Smooth muscle cell (in vitro differentiated cells): ENCODE data around the gene IRF6. TPM values are rescaled to one million over a fixed set of nuclear protein-coding genes. Genes with fewer than 3 reads are reported as not detected.
A peak's percentile ranks its signal among the peaks of the same experiment; 100 is the strongest.

Experiments
- DNase-seq: peaks from one replicate; lab custom pipeline; 2025; ENCODE audit not compliant: unreplicated experiment; lab: John Stamatoyannopoulos, UW
- H2AFZ ChIP-seq: fragments of 200-600 bp; sonication (generic); 2 replicates; pipeline ENCODE4 v1.6.0; 2016; ENCODE audit warnings: antibody characterized with exemption, low read depth, mild to moderate bottlenecking
- H3F3A ChIP-seq: fragments of 200-600 bp; sonication (generic); 2 replicates; pipeline ENCODE4 v1.6.0; 2017; ENCODE audit warnings: antibody characterized with exemption, low read depth
- H3K27ac ChIP-seq: fragments of 200-600 bp; sonication (generic); 2 replicates; pipeline ENCODE4 v1.5.1; 2016; ENCODE audit warnings: low read depth, mild to moderate bottlenecking
- H3K27me3 ChIP-seq: fragments of 200-600 bp; sonication (generic); 2 replicates; pipeline ENCODE4 v1.6.1; 2016; ENCODE audit warnings: low read depth, mild to moderate bottlenecking
- H3K36me3 ChIP-seq: fragments of 200-600 bp; sonication (generic); 2 replicates; pipeline ENCODE4 v1.5.1; 2016; ENCODE audit warnings: low read depth
- H3K4me1 ChIP-seq: fragments of 200-600 bp; sonication (generic); 2 replicates; pipeline ENCODE4 v1.5.1; 2016; ENCODE audit warnings: low read depth
- H3K4me2 ChIP-seq: fragments of 200-600 bp; sonication (generic); 2 replicates; pipeline ENCODE4 v1.6.0; 2016; ENCODE audit warnings: mild to moderate bottlenecking
- H3K4me3 ChIP-seq: fragments of 200-600 bp; sonication (generic); 2 replicates; pipeline ENCODE4 v1.5.1; 2016; ENCODE audit warnings: mild to moderate bottlenecking
- H3K79me2 ChIP-seq: fragments of 200-600 bp; sonication (generic); 2 replicates; pipeline ENCODE4 v1.6.0; 2016; ENCODE audit warnings: low read depth, mild to moderate bottlenecking
- H3K9ac ChIP-seq: fragments of 200-600 bp; sonication (generic); 2 replicates; pipeline ENCODE4 v1.6.0; 2016; ENCODE audit warnings: low read depth
- H3K9me3 ChIP-seq: fragments of 200-600 bp; sonication (generic); replicated peaks from 2 replicates; pipeline ENCODE4 v1.5.1; 2016; ENCODE audit warnings: low read depth
- H4K20me1 ChIP-seq: fragments of 200-600 bp; sonication (generic); 2 replicates; pipeline ENCODE4 v1.6.0; 2016; ENCODE audit warnings: low read depth
- WGBS: methylation state at CpG from one replicate; pipeline ENCODE4 v1.1.7; 2016; ENCODE audit warnings: low lambda C conversion rate; 5-methylcytosine and 5-hydroxymethylcytosine counted together
- polyA plus RNA-seq: library from polyadenylated mRNA; unstranded; fragments of >200 nt; fragmentation: Nextera tagmentation; extraction: Ambion mirVana; gene quantifications from 2 replicates; pipeline ENCODE4 v1.2.1, GENCODE V29; 2016
- total RNA-seq: library from RNA; depleted of rRNA; stranded (reverse); fragments of >200 nt; gene quantifications from 2 replicates; pipeline ENCODE4 v1.2.3, GENCODE V29; 2014
- TF ChIP-seq, protein P1 (sequence below): fragments of 200-600 bp; sonication (generic); IDR thresholded peaks from 2 replicates; pipeline ENCODE4 v1.5.1; 2017; ENCODE audit warnings: borderline replicate concordance, mild to moderate bottlenecking, antibody characterized with exemption; ENCODE audit not compliant: insufficient read depth, poor library complexity, severe bottlenecking

IRF6 gene
- total and polyA plus RNA-seq, 2 experiments from 2014 or later, result 18.1 to 59.6 TPM

DNA sequence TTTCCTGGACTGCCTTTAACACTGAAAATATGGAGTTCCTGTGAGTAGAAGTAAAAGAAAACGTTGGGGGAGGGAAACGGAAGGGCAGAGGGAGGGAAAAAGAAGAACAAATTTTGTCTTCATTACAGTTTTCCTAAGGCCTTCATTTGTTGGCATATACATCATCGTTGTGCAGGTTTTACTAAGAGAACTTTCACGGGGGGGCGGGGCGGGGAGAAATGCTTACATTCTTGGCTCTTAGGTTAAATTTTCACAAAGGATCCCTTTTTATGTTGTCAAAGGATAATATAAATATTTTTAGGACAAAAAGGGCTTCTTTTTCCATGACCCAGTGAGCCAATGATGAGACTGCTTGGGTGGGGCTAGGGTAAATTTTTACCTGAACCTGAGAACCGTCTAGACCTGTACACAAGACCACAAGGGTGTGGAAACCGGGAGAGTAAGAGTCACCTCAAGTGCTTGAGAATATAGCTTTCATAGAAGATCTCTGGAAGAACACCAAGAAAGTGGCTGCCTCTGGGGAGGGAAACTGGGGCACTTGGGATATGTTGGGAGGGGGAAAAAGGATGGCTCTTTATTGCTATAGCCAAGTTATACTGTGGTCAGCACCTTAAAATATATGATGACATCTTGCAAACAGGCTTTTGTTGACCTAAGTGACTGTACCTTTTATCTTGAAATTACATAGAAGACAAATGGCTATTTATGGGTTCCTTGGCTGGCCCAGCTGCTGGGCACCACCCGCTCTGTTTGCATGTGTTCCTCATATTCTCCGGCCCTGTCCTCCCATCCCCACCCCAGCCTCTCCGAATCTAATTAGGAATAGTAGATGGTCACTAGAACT, 19.9 kb upstream of the IRF6 start:
- no peak for DNase-seq
- Histone ChIP-seq H4K20me1 (no peaks in the 10 kb centered on the region), H3K27ac (peak overlapping the region; percentile 52), H3K79me2 (peaks cover 6% of the 10 kb centered on the region), H3K4me1 (no peaks in the 10 kb centered on the region), H3K27me3 (no peaks in the 10 kb centered on the region), H3K4me3 (no peak overlapping the region), H3F3A (no peaks in the 10 kb centered on the region), H3K36me3 (peaks cover 4% of the 10 kb centered on the region), H3K9me3 (no peaks in the 10 kb centered on the region), H3K4me2 (no peak overlapping the region), H3K9ac (no peak overlapping the region), H2AFZ (no peak overlapping the region)
- TF ChIP-seq, protein P1, sequence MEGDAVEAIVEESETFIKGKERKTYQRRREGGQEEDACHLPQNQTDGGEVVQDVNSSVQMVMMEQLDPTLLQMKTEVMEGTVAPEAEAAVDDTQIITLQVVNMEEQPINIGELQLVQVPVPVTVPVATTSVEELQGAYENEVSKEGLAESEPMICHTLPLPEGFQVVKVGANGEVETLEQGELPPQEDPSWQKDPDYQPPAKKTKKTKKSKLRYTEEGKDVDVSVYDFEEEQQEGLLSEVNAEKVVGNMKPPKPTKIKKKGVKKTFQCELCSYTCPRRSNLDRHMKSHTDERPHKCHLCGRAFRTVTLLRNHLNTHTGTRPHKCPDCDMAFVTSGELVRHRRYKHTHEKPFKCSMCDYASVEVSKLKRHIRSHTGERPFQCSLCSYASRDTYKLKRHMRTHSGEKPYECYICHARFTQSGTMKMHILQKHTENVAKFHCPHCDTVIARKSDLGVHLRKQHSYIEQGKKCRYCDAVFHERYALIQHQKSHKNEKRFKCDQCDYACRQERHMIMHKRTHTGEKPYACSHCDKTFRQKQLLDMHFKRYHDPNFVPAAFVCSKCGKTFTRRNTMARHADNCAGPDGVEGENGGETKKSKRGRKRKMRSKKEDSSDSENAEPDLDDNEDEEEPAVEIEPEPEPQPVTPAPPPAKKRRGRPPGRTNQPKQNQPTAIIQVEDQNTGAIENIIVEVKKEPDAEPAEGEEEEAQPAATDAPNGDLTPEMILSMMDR, result no peak
- WGBS, result 83% methylated on average over 11 of the region's 11 CpGs

DNA sequence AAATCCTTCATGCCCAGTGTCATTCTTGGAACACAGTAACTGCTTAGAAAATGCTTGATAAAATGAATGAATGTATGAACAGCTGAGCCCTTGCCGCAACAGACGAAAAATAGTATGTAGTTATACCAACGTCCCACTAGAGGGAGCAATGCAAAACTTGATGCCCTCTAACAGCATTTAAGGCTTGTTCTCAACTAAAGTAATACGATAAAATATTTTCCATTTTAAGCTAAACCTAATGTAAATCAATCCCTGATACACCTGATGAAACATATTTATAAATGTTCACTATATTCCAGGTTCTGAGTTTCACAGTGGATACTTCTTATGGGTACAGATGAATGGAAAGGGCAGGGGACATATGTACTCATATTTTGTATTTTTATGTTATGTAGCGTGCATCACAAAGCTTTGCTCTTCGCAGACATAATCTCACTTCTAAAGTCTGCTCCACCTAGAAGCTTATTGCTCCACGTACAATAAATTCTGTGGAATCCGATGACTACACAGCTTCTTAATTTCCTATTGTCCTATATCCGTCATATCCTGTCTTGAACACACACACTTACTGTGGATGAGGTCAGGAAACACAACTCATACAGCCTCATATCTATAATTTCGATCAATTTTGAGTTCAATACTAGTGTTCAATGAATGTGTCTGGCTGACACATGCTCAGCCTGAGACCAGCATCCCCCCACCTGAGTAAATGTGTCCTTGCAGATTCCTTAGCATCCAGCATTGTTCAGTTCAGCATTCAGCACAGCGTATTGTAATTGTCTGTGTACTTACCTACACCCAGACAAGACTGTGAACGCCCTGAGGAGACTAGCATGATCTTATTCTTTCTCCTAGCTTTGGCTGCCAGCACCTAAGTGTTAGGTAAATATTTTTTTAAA, 17.4 kb upstream of the IRF6 start:
- Histone ChIP-seq H4K20me1 (no peaks in the 10 kb centered on the region), H2AFZ (peak overlapping the region; percentile 50), H3K4me3 (no peak overlapping the region), H3K4me2 (peak overlapping the region; percentile 10), H3K36me3 (no peaks in the 10 kb centered on the region), H3K9ac (peak overlapping the region; percentile 3), H3K4me1 (no peaks in the 10 kb centered on the region), H3K79me2 (no peaks in the 10 kb centered on the region), H3F3A (no peaks in the 10 kb centered on the region), H3K9me3 (no peaks in the 10 kb centered on the region), H3K27me3 (peaks cover 9% of the 10 kb centered on the region), H3K27ac (peak overlapping the region; percentile 52)
- 37% methylated on average over 12 of the region's 12 CpGs for WGBS
- DNase-seq, result no peak
- TF ChIP-seq, protein P1, result peak; percentile 79

DNA sequence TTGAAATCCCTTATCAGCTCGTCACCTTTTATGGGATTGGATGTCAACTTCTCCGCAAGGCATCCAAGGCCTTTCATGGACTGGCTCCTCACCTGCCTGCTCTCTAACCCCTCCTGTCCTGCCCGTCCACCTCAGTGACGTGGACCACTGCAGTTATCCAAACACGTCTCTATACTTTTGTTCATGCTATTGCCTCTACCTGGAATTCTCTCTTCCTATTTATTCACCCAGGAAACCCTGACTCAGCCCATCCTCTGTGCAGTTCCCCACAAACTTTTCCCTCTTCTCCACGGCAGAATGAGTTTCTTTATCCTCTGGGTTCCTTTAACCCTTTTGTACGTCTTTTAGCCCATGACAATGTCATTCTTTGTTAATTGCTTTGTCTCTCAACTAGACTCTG, 16.8 kb upstream of the IRF6 start:
- Histone ChIP-seq H3K36me3 (no peaks in the 10 kb centered on the region), H3K9ac (no peak overlapping the region), H3K27ac (peak overlapping the region; percentile 52), H4K20me1 (no peaks in the 10 kb centered on the region), H3K4me3 (no peak overlapping the region), H3K27me3 (peaks cover 9% of the 10 kb centered on the region), H3K4me2 (peak overlapping the region; percentile 10), H2AFZ (peak overlapping the region; percentile 29), H3K79me2 (no peaks in the 10 kb centered on the region), H3F3A (no peaks in the 10 kb centered on the region), H3K9me3 (no peaks in the 10 kb centered on the region), H3K4me1 (no peaks in the 10 kb centered on the region)
- no peak for DNase-seq
- WGBS, result 70% methylated on average over 7 of the region's 7 CpGs
- TF ChIP-seq, protein P1, result no peak
